Keratinocyte (primary cell): Measurements from ENCODE around the gene SEC14L3.

Experiments used
- EZH2 ChIP-seq: IDR thresholded peaks from one replicate; pipeline ENCODE4 v1.6.1; 2012; ENCODE audit warnings: inconsistent platforms, mild to moderate bottlenecking, low read length, moderate library complexity
- TF ChIP-seq, protein P1 (sequence below), 3 experiments: IDR thresholded peaks in 1 of 3; conservative IDR thresholded peaks in 1 of 3; optimal IDR thresholded peaks in 1 of 3; 2 replicates in 2 of 3; 3 replicates in 1 of 3; pipeline versions ENCODE3 to v1.5.1; 2011; ENCODE audit warnings: low read length in 3 of 3, mild to moderate bottlenecking in 3 of 3, moderate library complexity in 2 of 3, control low read depth in 1 of 3, inconsistent platforms in 1 of 3; ENCODE audit not compliant: insufficient read depth in 2 of 3; ENCODE audit errors: extremely low read depth in 1 of 3

DNA sequence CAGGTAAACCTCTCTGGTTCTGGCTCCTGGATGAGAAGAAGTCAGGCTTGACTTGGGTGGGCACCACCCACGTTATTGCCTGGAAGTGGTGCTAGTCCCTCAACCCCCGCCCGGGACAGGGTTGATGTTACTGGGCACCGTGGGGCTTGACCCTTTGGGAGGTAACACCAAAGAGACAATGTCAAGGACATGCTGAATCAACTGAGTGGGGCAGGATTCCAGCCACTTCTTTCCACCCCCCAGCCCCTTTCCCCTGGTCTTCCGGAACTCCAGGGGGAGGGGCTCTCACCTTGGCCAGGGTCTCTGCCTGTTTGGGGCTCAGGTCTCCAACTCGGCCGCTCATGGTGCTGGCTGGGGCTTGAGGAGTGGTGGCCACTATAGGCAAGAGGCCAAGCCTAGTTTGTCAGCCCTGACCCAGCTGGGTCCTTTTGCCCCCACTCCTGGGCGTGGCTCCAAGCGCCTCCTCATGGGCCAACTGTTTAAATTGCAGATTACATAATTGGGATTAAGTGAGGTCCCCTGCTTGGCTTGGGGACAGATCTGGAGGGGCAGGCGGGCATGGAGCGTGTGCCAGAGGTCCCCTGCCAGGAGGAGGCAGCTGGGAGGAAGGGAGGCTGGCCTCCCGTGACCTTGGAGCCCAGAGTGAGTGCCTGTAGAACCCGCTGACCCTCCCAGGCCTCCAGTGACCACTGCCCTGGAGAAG lies at the start of gene SEC14L3:
- TF ChIP-seq EZH2, result no peak
- TF ChIP-seq, protein P1, sequence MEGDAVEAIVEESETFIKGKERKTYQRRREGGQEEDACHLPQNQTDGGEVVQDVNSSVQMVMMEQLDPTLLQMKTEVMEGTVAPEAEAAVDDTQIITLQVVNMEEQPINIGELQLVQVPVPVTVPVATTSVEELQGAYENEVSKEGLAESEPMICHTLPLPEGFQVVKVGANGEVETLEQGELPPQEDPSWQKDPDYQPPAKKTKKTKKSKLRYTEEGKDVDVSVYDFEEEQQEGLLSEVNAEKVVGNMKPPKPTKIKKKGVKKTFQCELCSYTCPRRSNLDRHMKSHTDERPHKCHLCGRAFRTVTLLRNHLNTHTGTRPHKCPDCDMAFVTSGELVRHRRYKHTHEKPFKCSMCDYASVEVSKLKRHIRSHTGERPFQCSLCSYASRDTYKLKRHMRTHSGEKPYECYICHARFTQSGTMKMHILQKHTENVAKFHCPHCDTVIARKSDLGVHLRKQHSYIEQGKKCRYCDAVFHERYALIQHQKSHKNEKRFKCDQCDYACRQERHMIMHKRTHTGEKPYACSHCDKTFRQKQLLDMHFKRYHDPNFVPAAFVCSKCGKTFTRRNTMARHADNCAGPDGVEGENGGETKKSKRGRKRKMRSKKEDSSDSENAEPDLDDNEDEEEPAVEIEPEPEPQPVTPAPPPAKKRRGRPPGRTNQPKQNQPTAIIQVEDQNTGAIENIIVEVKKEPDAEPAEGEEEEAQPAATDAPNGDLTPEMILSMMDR (optimal IDR thresholded peaks at IDR 0.05 in 1 of 3, IDR thresholded peaks at IDR 0.05 in 1 of 3, conservative IDR thresholded peaks at IDR 0.05 in 1 of 3; ENCODE audit: extremely low read depth in 1 of 3, insufficient read depth in 2 of 3, low read length in 3 of 3), result no peak
